Naive B cell (primary cell): ENCODE data around the gene ABCC9. TPM values are rescaled to one million over a fixed set of nuclear protein-coding genes. Genes with fewer than 3 reads are reported as not detected.

ENCODE experiments used
- ATAC-seq, 2 donors: fragments of 150-1000 bp; cut with Tn5 transposase; 2 replicates each; pipeline ENCODE4 v1.10.0; 2021; ENCODE audit warnings: low read depth in 2 of 2, mild to moderate bottlenecking in 2 of 2, moderate library complexity in 2 of 2
- DNase-seq: peaks from one replicate; pipeline ENCODE4 v3.0.0; 2022
- H3K27ac Mint-ChIP-seq, 6 donors: one replicate each; pipeline ENCODE4 v1.8.0; 2020 to 2022; ENCODE audit warnings: mild to moderate bottlenecking in 6 of 6, mixed read lengths in 6 of 6, moderate library complexity in 5 of 6, inconsistent platforms in 2 of 6
- H3K27me3 Mint-ChIP-seq, 3 donors: one replicate each; pipeline ENCODE4 v1.8.0; 2021 to 2022; ENCODE audit warnings: mixed read lengths in 3 of 3, mild to moderate bottlenecking in 1 of 3
- H3K36me3 Mint-ChIP-seq, 2 donors: one replicate each; pipeline ENCODE4 v1.8.0; 2020 to 2022; ENCODE audit warnings: mixed read lengths in 2 of 2, inconsistent platforms in 1 of 2, mild to moderate bottlenecking in 1 of 2
- H3K4me1 Mint-ChIP-seq, 3 donors: one replicate each; pipeline ENCODE4 v1.8.0; 2020 to 2022; ENCODE audit warnings: mixed read lengths in 3 of 3, inconsistent platforms in 1 of 3, mild to moderate bottlenecking in 1 of 3, moderate library complexity in 1 of 3
- H3K4me3 Mint-ChIP-seq, 8 donors: one replicate each; pipeline ENCODE4 v1.8.0; 2020 to 2022; ENCODE audit warnings: mild to moderate bottlenecking in 8 of 8, mixed read lengths in 8 of 8, moderate library complexity in 8 of 8, inconsistent platforms in 2 of 8
- H3K9me3 Mint-ChIP-seq, 7 donors: one replicate each; pipeline ENCODE4 v1.8.0; 2020 to 2022; ENCODE audit warnings: mixed read lengths in 7 of 7, mild to moderate bottlenecking in 5 of 7, inconsistent platforms in 2 of 7, moderate library complexity in 1 of 7
- polyA plus RNA-seq, 6 donors: library from polyadenylated mRNA; unstranded; fragments of 300-500 nt; fragmentation: Illumina TruSeq; gene quantifications; one replicate each; pipeline ENCODE4 v1.2.3, GENCODE V29; 2021; ENCODE audit warnings: low read depth in 6 of 6

ABCC9 gene
- polyA plus RNA-seq, 6 donors from 2014 or later: not detected

GRCh38 chr12:21766403-21766802 is 174.8 kb downstream of the ABCC9 start:
- Mint-ChIP-seq H3K27me3 (peaks cover 8 to 16% (median 8%) of the 10 kb centered on the region in 3 donors), H3K27ac (no peak overlapping the region), H3K4me3 (no peak overlapping the region), H3K9me3 (peaks cover 0 to 5% (median 0%) of the 10 kb centered on the region in 7 donors), H3K36me3 (no peaks in the 10 kb centered on the region), H3K4me1 (no peaks in the 10 kb centered on the region)
- DNase-seq: no peak
- ATAC-seq: no peak

- peaks cover 0 to 5% (median 0%) of the 10 kb centered on the region in 7 donors for H3K9me3 Mint-ChIP-seq
- no peaks in the 10 kb centered on the region for H3K4me1 Mint-ChIP-seq
- DNase-seq: no peak
- no peak overlapping the region for H3K27ac Mint-ChIP-seq
- ATAC-seq: no peak
- no peak overlapping the region for H3K4me3 Mint-ChIP-seq
- no peaks in the 10 kb centered on the region for H3K36me3 Mint-ChIP-seq
- H3K27me3 Mint-ChIP-seq: peaks cover 0 to 10% (median 8%) of the 10 kb centered on the region in 3 donors
These were observed 176.3 kb downstream of the ABCC9 start for GRCh38 chr12:21764950-21765349.

- DNase-seq (no peak), ATAC-seq (no peak)
- Mint-ChIP-seq H3K27ac (no peak overlapping the region), H3K9me3 (peaks cover 0 to 7% (median 1%) of the 10 kb centered on the region in 7 donors), H3K36me3 (no peaks in the 10 kb centered on the region), H3K27me3 (peaks cover 0 to 5% (median under 1%) of the 10 kb centered on the region in 3 donors), H3K4me1 (no peaks in the 10 kb centered on the region), H3K4me3 (no peak overlapping the region)
These were observed 177.2 kb downstream of the ABCC9 start for GRCh38 chr12:21764065-21764464.

GRCh38 chr12:21763531-21763930 is 177.7 kb downstream of the ABCC9 start:
- ATAC-seq (no peak), DNase-seq (no peak)
- H3K36me3 Mint-ChIP-seq: no peaks in the 10 kb centered on the region
- H3K4me3 Mint-ChIP-seq: no peak overlapping the region
- H3K4me1 Mint-ChIP-seq: no peaks in the 10 kb centered on the region
- H3K27me3 Mint-ChIP-seq: peaks cover 0 to 5% (median 0%) of the 10 kb centered on the region in 3 donors
- H3K9me3 Mint-ChIP-seq: peaks cover 0 to 7% (median 1%) of the 10 kb centered on the region in 7 donors
- no peak overlapping the region for H3K27ac Mint-ChIP-seq

- H3K4me3 Mint-ChIP-seq: no peak overlapping the region
- ATAC-seq (no peak), DNase-seq (no peak)
- peaks cover 0 to 7% (median 0%) of the 10 kb centered on the region in 7 donors for H3K9me3 Mint-ChIP-seq
- peaks cover 0 to 5% (median 0%) of the 10 kb centered on the region in 3 donors for H3K27me3 Mint-ChIP-seq
- no peaks in the 10 kb centered on the region for H3K36me3 Mint-ChIP-seq
- no peak overlapping the region for H3K27ac Mint-ChIP-seq
- H3K4me1 Mint-ChIP-seq: no peaks in the 10 kb centered on the region
These were observed 181.5 kb downstream of the ABCC9 start for GRCh38 chr12:21759737-21760136.

GRCh38 chr12:21757735-21758134 is 183.5 kb downstream of the ABCC9 start:
- no peak overlapping the region for H3K27ac Mint-ChIP-seq
- H3K9me3 Mint-ChIP-seq: peaks cover 0 to 12% (median 0%) of the 10 kb centered on the region in 7 donors
- no peak overlapping the region for H3K4me3 Mint-ChIP-seq
- no peaks in the 10 kb centered on the region for H3K27me3 Mint-ChIP-seq
- no peaks in the 10 kb centered on the region for H3K36me3 Mint-ChIP-seq
- ATAC-seq (no peak), DNase-seq (no peak)
- H3K4me1 Mint-ChIP-seq: no peaks in the 10 kb centered on the region

GRCh38 chr12:21756699-21757098 is 184.5 kb downstream of the ABCC9 start:
- DNase-seq (no peak), ATAC-seq (no peak)
- peaks cover 0 to 12% (median 0%) of the 10 kb centered on the region in 7 donors for H3K9me3 Mint-ChIP-seq
- no peak overlapping the region for H3K27ac Mint-ChIP-seq
- H3K27me3 Mint-ChIP-seq: no peaks in the 10 kb centered on the region
- no peak overlapping the region for H3K4me3 Mint-ChIP-seq
- no peaks in the 10 kb centered on the region for H3K4me1 Mint-ChIP-seq
- no peaks in the 10 kb centered on the region for H3K36me3 Mint-ChIP-seq

- H3K27ac Mint-ChIP-seq: no peak overlapping the region
- no peaks in the 10 kb centered on the region for H3K27me3 Mint-ChIP-seq
- H3K4me1 Mint-ChIP-seq: no peaks in the 10 kb centered on the region
- no peak overlapping the region for H3K4me3 Mint-ChIP-seq
- peaks cover 0 to 5% (median 3%) of the 10 kb centered on the region in 7 donors for H3K9me3 Mint-ChIP-seq
- no peak for ATAC-seq
- no peak for DNase-seq
- H3K36me3 Mint-ChIP-seq: no peaks in the 10 kb centered on the region
These were observed 189.7 kb downstream of the ABCC9 start for GRCh38 chr12:21751517-21751916.

Other genes with a start within 250 kb of the ABCC9 start
- gene KCNJ8, start 166.7 kb downstream of the ABCC9 start, polyA plus RNA-seq: not detected
- gene CMAS, start 104.8 kb upstream of the ABCC9 start, polyA plus RNA-seq: 10 to 100 TPM; 29.6 to 43.7 (median 33.2) TPM